ENCODE data around the gene COG7. TPM values are rescaled to one million over a fixed set of nuclear protein-coding genes. Genes with fewer than 3 reads are reported as not detected.
"Not testable (repeated sequence)": the region's sequence is repeated elsewhere in the genome, so short reads cannot be mapped to it uniquely, and the experiment has no call there.

Gene COG7
- total RNA-seq, 4 donors from 2014 or later: 17.5 to 22.6 (median 18.0) TPM

DNA sequence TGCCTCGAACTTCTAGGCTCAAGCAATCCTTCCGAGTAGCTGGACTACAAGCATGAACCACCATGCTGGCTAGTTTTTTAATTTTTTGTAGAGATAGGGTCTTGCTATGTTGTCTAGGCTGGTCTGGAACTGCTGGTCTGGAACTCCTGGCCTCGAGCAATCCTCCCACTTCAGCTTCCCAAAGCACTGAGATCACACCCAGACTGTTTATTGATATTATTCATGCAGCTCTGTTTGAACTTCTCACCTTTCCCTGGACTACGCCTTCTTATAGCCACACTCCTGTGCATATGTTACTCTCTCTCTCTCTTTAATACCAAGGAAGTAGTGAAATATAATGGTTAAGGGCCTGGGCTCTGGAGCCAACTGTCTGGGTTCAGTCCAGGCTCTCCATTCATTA is 4.6 kb downstream of the COG7 start:
- 75 to 86% methylated on average over 4 of the region's 4 CpGs for WGBS, 2 donors
- H3K4me3 ChIP-seq (ENCODE audit: low read depth, poor library complexity, severe bottlenecking): no peak overlapping the region
- DNase-seq (ENCODE audit: low spot score in 2 of 2): no peak
- intact Hi-C loops (cut with DNase I; ENCODE audit: low total_unique reads): no loop called here
- TF ChIP-seq POLR2A (IDR thresholded peaks at IDR 0.05): no peak
- TF ChIP-seq, protein P1, sequence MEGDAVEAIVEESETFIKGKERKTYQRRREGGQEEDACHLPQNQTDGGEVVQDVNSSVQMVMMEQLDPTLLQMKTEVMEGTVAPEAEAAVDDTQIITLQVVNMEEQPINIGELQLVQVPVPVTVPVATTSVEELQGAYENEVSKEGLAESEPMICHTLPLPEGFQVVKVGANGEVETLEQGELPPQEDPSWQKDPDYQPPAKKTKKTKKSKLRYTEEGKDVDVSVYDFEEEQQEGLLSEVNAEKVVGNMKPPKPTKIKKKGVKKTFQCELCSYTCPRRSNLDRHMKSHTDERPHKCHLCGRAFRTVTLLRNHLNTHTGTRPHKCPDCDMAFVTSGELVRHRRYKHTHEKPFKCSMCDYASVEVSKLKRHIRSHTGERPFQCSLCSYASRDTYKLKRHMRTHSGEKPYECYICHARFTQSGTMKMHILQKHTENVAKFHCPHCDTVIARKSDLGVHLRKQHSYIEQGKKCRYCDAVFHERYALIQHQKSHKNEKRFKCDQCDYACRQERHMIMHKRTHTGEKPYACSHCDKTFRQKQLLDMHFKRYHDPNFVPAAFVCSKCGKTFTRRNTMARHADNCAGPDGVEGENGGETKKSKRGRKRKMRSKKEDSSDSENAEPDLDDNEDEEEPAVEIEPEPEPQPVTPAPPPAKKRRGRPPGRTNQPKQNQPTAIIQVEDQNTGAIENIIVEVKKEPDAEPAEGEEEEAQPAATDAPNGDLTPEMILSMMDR (IDR thresholded peaks at IDR 0.05): no peak

DNA sequence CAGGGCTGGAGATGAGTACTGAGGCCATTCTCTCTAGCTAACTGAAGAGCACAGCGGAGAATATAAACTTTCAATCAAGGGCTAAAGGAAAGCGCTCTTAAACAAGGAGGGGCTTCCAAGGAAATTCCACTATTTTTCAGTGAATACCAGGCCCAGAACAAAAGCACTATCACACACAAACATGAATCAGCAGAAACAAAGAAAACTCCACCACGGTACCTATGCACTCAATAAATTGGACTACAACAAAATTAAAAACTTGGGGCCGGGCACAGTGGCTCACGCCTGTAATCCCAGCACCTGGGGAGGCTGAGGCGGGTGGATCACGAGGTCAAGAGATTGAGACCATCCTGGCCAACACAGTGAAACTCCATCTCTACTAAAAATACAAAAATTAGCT is 15.4 kb downstream of the COG7 start:
- H3K4me3 ChIP-seq (ENCODE audit: low read depth, poor library complexity, severe bottlenecking); DNase-seq (ENCODE audit: low spot score in 2 of 2); intact Hi-C loops (cut with DNase I; ENCODE audit: low total_unique reads): not testable (repeated sequence)
- 94 to 96% methylated on average over 7 of the region's 7 CpGs for WGBS, 2 donors

DNA sequence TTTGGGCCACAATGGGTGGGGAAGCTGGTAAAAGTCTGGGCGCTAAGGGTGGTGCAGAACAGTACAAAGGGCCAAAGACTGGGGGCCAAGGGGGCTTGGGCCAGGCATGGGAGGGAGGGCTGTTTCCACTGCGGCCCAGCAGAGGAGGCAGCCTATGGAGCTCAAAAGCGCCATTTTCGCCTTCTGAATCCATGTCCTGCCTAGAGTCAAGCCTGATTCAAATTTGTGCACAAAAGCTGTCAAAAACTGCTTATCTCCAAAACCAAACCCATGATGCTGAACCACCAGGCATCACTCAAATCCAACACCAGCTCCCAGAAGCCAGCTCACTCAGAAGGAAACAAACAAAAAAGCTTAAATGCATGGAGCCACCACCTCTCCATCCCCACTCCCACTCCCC is 16.0 kb downstream of the COG7 start:
- intact Hi-C loops (cut with DNase I; ENCODE audit: low total_unique reads): no loop called here

DNA sequence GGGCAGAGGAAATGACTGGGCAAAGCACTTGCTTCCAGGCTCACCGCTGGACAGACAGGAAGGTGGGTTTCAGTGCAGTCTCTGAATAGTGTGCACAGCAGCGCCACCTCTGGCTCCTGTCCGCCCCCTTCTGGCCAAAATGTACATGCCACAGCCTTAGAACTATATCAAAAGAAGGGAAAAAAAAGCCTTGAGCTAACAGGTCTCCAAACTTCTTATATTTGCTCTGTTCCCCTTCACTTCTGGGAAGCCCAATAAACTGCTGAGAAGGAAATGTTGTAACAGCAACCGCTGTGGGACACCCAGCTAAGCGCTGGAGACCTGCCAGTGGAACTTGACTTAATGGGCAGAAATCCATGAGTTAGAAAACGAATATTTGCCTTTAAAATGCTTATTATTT is 17.5 kb downstream of the COG7 start:
- H3K4me3 ChIP-seq (ENCODE audit: low read depth, poor library complexity, severe bottlenecking): no peak overlapping the region
- WGBS, 2 donors: 57 to 74% methylated on average over 6 of the region's 6 CpGs
- DNase-seq (ENCODE audit: low spot score in 2 of 2): no peak
- TF ChIP-seq, protein P1 (IDR thresholded peaks at IDR 0.05): peak in 1 of 3 donors; percentile 16
- no peak for TF ChIP-seq POLR2A (IDR thresholded peaks at IDR 0.05)
- intact Hi-C loops (cut with DNase I; ENCODE audit: low total_unique reads): no loop called here

More for the DNA sequence above, 16.0 kb downstream of the COG7 start:
- no peak overlapping the region for H3K4me3 ChIP-seq (ENCODE audit: low read depth, poor library complexity, severe bottlenecking)
- 85% methylated on average over 4 of the region's 4 CpGs for WGBS, 2 donors
- DNase-seq (ENCODE audit: low spot score in 2 of 2): no peak
- TF ChIP-seq, protein P1 (IDR thresholded peaks at IDR 0.05): no peak
- TF ChIP-seq POLR2A (IDR thresholded peaks at IDR 0.05): no peak

DNA sequence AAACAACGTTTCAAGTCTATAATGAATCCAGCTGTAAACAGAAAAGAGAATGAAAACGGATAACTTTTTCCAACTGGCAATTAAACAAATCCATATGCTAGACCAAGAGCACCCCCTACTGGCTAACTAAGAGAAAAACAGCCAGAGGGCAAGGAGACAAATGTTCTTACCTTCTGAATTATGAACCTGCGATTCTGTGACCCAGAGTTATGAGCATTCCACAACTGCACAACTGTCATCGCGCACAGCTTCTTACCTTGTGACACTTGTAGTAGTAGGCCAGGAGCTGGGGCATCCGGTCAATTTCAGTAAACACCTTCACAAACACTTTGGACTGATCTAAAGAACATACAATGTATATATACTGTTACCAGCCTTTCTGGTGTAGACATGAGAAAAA is 18.6 kb downstream of the COG7 start:
- intact Hi-C loops (cut with DNase I; ENCODE audit: low total_unique reads): no loop called here
- 17 to 23% methylated on average over 6 of the region's 6 CpGs for WGBS, 2 donors
- no peak for DNase-seq (ENCODE audit: low spot score in 2 of 2)

DNA sequence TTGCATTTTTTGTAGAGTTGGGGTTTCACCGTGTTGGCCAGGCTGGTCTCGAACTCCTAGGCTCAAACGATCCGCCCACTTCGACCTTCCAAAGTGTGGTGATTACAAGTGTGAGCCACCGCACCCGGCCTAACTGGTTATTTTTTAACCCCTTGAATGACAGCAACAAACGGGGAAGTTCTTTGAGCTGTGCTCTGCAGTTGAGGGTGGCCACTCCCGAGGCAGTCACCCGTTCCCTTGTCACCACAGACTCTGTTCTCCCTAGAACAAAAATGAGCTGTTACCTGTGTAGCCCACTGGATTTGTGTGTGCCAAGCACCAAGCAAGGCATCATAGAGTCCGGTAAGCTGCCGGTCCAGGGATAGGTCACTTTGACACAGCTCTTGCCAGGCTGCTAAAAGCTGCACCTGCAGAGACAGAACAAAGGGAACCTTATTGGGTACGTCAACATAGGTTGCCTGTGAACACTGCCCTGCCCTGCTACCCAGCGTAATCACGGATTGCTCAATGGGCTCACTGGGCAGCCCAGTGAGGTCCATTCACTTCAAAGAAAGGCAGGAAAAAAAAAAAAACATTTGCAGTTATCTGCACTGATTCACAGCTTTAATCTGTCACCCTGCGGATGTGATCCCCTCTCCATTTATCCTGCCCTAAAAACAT is 19.6 kb downstream of the COG7 start:
- WGBS, 2 donors: 81 to 86% methylated on average over 16 of the region's 16 CpGs
- H3K4me3 ChIP-seq (ENCODE audit: low read depth, poor library complexity, severe bottlenecking): no peak overlapping the region
- TF ChIP-seq POLR2A (IDR thresholded peaks at IDR 0.05): no peak
- TF ChIP-seq, protein P1 (IDR thresholded peaks at IDR 0.05): no peak
- intact Hi-C loops (cut with DNase I; ENCODE audit: low total_unique reads): loop anchor here (2.0 kb wide), 1 partner anchor 251 kb away; the partner anchor contains the start of gene SCNN1G
- DNase-seq (ENCODE audit: low spot score in 2 of 2): no peak

More for the DNA sequence above, 18.6 kb downstream of the COG7 start:
- TF ChIP-seq, protein P1 (IDR thresholded peaks at IDR 0.05): peak in 1 of 3 donors; percentile 27
- TF ChIP-seq POLR2A (IDR thresholded peaks at IDR 0.05): no peak
- no peak overlapping the region for H3K4me3 ChIP-seq (ENCODE audit: low read depth, poor library complexity, severe bottlenecking)
